GM12878 (cell line): ENCODE data around the gene KIF15.

Source experiments
- CEBPB ChIP-seq, 2 experiments: fragments of 150-350 bp in 1 of 2; IDR thresholded peaks; 2 replicates each; pipeline ENCODE4 v1.6.1; 2012 to 2014; ENCODE audit warnings: low read depth in 2 of 2, low read length in 2 of 2, borderline replicate concordance in 1 of 2, inconsistent platforms in 1 of 2
- EGR1 ChIP-seq, 2 experiments: IDR thresholded peaks; 1 replicate in 1 of 2; 2 replicates in 1 of 2; pipeline ENCODE4 v1.6.1; 2011 to 2012; ENCODE audit warnings: low read depth in 2 of 2, low read length in 2 of 2, borderline replicate concordance in 1 of 2, mild to moderate bottlenecking in 1 of 2, moderate library complexity in 1 of 2
- EZH2 ChIP-seq: IDR thresholded peaks from 2 replicates; pipeline ENCODE4 v1.6.1; 2012; ENCODE audit warnings: low read depth, mild to moderate bottlenecking, control low read depth, inconsistent platforms, low read length, borderline replicate concordance; ENCODE audit not compliant: control insufficient read depth
- NR2C1 ChIP-seq: fragments of 450-650 bp; IDR thresholded peaks from 2 replicates; pipeline ENCODE4 v1.6.1; 2017; ENCODE audit warnings: antibody characterized with exemption, mild to moderate bottlenecking, moderate library complexity
- POLR2AphosphoS2 ChIP-seq: IDR thresholded peaks from 2 replicates; pipeline ENCODE4 v1.6.1; 2011; ENCODE audit warnings: low read depth, mild to moderate bottlenecking, low read length, improper control_type of control experiment, moderate library complexity
- RFX5 ChIP-seq: IDR thresholded peaks from 2 replicates; pipeline ENCODE4 v1.6.1; 2011; ENCODE audit warnings: low read depth, low read length, improper control_type of control experiment
- SPI1 ChIP-seq: IDR thresholded peaks from 2 replicates; pipeline ENCODE4 v1.6.1; 2011; ENCODE audit warnings: low read depth, mild to moderate bottlenecking, low read length, moderate library complexity, borderline replicate concordance; ENCODE audit not compliant: insufficient read depth
- SRF ChIP-seq, 2 experiments: IDR thresholded peaks; 2 replicates each; pipeline ENCODE4 v1.6.1; 2011; ENCODE audit warnings: low read depth in 2 of 2, low read length in 2 of 2, mild to moderate bottlenecking in 1 of 2, moderate library complexity in 1 of 2
- ZNF274 ChIP-seq: IDR thresholded peaks from one replicate; pipeline ENCODE4 v1.8.0; 2011; ENCODE audit not compliant: insufficient read length, insufficient read depth
- TF ChIP-seq, protein P1 (sequence below), 3 experiments: IDR thresholded peaks in 2 of 3; conservative IDR thresholded peaks in 1 of 3; 2 replicates each; pipeline ENCODE4 v1.5.1; 2011; ENCODE audit warnings: low read depth in 3 of 3, low read length in 3 of 3, mild to moderate bottlenecking in 3 of 3, control low read depth in 2 of 3, moderate library complexity in 2 of 3, inconsistent platforms in 1 of 3, mixed read lengths in 1 of 3; ENCODE audit not compliant: control insufficient read depth in 2 of 3, insufficient read depth in 1 of 3; ENCODE audit errors: extremely low read depth in 1 of 3
- TF ChIP-seq, protein P2 (sequence below): IDR thresholded peaks from 2 replicates; pipeline ENCODE4 v1.6.1; 2011; ENCODE audit warnings: low read depth, mild to moderate bottlenecking, low read length, moderate library complexity, borderline replicate concordance; ENCODE audit errors: extremely low read depth
- TF ChIP-seq, protein P3 (sequence below): fragments of 150-350 bp; IDR thresholded peaks from 2 replicates; pipeline ENCODE4 v1.6.1; 2016; ENCODE audit warnings: low read depth, low read length
- TF ChIP-seq, protein P4 (sequence below): IDR thresholded peaks from 2 replicates; pipeline ENCODE4 v1.6.1; 2012; ENCODE audit warnings: low read length, inconsistent platforms
- TF ChIP-seq, protein P5 (sequence below): IDR thresholded peaks from 2 replicates; pipeline ENCODE4 v1.6.1; 2012; ENCODE audit warnings: mild to moderate bottlenecking, low read depth, low read length

DNA sequence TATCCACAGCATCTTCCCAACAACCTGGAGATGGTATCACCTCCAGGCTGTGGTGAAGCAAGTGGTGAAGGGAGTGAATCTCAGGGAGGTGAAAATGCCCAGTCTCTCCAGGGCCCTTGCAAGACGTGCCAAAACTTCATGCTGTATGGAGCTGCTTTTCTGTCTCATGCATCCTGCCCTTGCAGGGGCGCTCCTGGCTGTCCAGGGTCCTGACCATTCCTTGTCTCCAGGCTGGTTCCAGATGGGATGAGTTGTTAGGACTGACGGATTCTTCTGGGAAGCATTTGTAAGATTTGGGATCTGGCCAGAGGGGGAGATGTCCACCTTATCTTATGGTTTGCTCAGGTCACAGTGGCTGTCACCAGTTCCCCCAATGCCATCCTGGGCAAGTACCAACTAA, 128.7 kb downstream of the KIF15 start:
- TF ChIP-seq, protein P1, sequence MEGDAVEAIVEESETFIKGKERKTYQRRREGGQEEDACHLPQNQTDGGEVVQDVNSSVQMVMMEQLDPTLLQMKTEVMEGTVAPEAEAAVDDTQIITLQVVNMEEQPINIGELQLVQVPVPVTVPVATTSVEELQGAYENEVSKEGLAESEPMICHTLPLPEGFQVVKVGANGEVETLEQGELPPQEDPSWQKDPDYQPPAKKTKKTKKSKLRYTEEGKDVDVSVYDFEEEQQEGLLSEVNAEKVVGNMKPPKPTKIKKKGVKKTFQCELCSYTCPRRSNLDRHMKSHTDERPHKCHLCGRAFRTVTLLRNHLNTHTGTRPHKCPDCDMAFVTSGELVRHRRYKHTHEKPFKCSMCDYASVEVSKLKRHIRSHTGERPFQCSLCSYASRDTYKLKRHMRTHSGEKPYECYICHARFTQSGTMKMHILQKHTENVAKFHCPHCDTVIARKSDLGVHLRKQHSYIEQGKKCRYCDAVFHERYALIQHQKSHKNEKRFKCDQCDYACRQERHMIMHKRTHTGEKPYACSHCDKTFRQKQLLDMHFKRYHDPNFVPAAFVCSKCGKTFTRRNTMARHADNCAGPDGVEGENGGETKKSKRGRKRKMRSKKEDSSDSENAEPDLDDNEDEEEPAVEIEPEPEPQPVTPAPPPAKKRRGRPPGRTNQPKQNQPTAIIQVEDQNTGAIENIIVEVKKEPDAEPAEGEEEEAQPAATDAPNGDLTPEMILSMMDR (IDR thresholded peaks at IDR 0.05 in 2 of 3, conservative IDR thresholded peaks at IDR 0.05 in 1 of 3; ENCODE audit: control insufficient read depth in 2 of 3, extremely low read depth in 1 of 3, insufficient read depth in 1 of 3, low read depth in 3 of 3, low read length in 3 of 3): no peak
- TF ChIP-seq CEBPB (IDR thresholded peaks at IDR 0.05; ENCODE audit: borderline replicate concordance in 1 of 2, low read depth in 2 of 2, low read length in 2 of 2) (no peak), SPI1 (no peak), RFX5 (no peak), ZNF274 (no peak), POLR2AphosphoS2 (no peak), EZH2 (no peak), NR2C1 (no peak), SRF (IDR thresholded peaks at IDR 0.05; ENCODE audit: low read depth in 2 of 2, low read length in 2 of 2) (no peak), EGR1 (IDR thresholded peaks at IDR 0.05; ENCODE audit: borderline replicate concordance in 1 of 2, low read depth in 2 of 2, low read length in 2 of 2) (no peak)
- TF ChIP-seq, protein P2, sequence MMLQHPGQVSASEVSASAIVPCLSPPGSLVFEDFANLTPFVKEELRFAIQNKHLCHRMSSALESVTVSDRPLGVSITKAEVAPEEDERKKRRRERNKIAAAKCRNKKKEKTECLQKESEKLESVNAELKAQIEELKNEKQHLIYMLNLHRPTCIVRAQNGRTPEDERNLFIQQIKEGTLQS: no peak
- TF ChIP-seq, protein P3, sequence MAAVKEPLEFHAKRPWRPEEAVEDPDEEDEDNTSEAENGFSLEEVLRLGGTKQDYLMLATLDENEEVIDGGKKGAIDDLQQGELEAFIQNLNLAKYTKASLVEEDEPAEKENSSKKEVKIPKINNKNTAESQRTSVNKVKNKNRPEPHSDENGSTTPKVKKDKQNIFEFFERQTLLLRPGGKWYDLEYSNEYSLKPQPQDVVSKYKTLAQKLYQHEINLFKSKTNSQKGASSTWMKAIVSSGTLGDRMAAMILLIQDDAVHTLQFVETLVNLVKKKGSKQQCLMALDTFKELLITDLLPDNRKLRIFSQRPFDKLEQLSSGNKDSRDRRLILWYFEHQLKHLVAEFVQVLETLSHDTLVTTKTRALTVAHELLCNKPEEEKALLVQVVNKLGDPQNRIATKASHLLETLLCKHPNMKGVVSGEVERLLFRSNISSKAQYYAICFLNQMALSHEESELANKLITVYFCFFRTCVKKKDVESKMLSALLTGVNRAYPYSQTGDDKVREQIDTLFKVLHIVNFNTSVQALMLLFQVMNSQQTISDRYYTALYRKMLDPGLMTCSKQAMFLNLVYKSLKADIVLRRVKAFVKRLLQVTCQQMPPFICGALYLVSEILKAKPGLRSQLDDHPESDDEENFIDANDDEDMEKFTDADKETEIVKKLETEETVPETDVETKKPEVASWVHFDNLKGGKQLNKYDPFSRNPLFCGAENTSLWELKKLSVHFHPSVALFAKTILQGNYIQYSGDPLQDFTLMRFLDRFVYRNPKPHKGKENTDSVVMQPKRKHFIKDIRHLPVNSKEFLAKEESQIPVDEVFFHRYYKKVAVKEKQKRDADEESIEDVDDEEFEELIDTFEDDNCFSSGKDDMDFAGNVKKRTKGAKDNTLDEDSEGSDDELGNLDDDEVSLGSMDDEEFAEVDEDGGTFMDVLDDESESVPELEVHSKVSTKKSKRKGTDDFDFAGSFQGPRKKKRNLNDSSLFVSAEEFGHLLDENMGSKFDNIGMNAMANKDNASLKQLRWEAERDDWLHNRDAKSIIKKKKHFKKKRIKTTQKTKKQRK: no peak
- TF ChIP-seq, protein P4, sequence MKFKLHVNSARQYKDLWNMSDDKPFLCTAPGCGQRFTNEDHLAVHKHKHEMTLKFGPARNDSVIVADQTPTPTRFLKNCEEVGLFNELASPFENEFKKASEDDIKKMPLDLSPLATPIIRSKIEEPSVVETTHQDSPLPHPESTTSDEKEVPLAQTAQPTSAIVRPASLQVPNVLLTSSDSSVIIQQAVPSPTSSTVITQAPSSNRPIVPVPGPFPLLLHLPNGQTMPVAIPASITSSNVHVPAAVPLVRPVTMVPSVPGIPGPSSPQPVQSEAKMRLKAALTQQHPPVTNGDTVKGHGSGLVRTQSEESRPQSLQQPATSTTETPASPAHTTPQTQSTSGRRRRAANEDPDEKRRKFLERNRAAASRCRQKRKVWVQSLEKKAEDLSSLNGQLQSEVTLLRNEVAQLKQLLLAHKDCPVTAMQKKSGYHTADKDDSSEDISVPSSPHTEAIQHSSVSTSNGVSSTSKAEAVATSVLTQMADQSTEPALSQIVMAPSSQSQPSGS: no peak
- TF ChIP-seq, protein P5, sequence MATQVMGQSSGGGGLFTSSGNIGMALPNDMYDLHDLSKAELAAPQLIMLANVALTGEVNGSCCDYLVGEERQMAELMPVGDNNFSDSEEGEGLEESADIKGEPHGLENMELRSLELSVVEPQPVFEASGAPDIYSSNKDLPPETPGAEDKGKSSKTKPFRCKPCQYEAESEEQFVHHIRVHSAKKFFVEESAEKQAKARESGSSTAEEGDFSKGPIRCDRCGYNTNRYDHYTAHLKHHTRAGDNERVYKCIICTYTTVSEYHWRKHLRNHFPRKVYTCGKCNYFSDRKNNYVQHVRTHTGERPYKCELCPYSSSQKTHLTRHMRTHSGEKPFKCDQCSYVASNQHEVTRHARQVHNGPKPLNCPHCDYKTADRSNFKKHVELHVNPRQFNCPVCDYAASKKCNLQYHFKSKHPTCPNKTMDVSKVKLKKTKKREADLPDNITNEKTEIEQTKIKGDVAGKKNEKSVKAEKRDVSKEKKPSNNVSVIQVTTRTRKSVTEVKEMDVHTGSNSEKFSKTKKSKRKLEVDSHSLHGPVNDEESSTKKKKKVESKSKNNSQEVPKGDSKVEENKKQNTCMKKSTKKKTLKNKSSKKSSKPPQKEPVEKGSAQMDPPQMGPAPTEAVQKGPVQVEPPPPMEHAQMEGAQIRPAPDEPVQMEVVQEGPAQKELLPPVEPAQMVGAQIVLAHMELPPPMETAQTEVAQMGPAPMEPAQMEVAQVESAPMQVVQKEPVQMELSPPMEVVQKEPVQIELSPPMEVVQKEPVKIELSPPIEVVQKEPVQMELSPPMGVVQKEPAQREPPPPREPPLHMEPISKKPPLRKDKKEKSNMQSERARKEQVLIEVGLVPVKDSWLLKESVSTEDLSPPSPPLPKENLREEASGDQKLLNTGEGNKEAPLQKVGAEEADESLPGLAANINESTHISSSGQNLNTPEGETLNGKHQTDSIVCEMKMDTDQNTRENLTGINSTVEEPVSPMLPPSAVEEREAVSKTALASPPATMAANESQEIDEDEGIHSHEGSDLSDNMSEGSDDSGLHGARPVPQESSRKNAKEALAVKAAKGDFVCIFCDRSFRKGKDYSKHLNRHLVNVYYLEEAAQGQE: no peak; the same call in 1 of the 2 replicates
